NCI-H146 treated with DMSO at 0.1 percent for 48 hours (cell line): Measurements from ENCODE around the gene TTC27.
"Not testable (repeated sequence)": the region's sequence is repeated elsewhere in the genome, so short reads cannot be mapped to it uniquely, and the experiment has no call there.

Source experiments
- DNase-seq: peaks from one replicate; lab custom pipeline; 2025; ENCODE audit not compliant: unreplicated experiment; lab: John Stamatoyannopoulos, UW

The TTC27 gene

GRCh38 chr2:32718752-32719151 lies 90.9 kb downstream of the TTC27 start:
- no peak for DNase-seq

GRCh38 chr2:32719430-32719829 lies 91.6 kb downstream of the TTC27 start:
- no peak for DNase-seq

GRCh38 chr2:32719933-32720716 lies 92.3 kb downstream of the TTC27 start:
- DNase-seq: no peak

- no peak for DNase-seq
These were observed 92.9 kb downstream of the TTC27 start for GRCh38 chr2:32720771-32721170.

GRCh38 chr2:32721376-32721775 lies 93.5 kb downstream of the TTC27 start:
- no peak for DNase-seq

- DNase-seq: no peak
These were observed 95.7 kb downstream of the TTC27 start for GRCh38 chr2:32723467-32724079.

- DNase-seq: not testable (repeated sequence)
These were observed 98.8 kb downstream of the TTC27 start for GRCh38 chr2:32726678-32727077.

GRCh38 chr2:32727157-32727556 lies 99.3 kb downstream of the TTC27 start:
- DNase-seq: no peak

- not testable (repeated sequence) for DNase-seq
These were observed 103.1 kb downstream of the TTC27 start for GRCh38 chr2:32730958-32731357.

GRCh38 chr2:32732120-32732519 lies 104.3 kb downstream of the TTC27 start:
- DNase-seq: no peak

- DNase-seq: no peak
These were observed 105.1 kb downstream of the TTC27 start for GRCh38 chr2:32732912-32733472.

- DNase-seq: no peak
These were observed 107.5 kb downstream of the TTC27 start for GRCh38 chr2:32735348-32735747.

GRCh38 chr2:32738939-32739338 lies 111.1 kb downstream of the TTC27 start:
- no peak for DNase-seq

- DNase-seq: no peak
These were observed 111.8 kb downstream of the TTC27 start for GRCh38 chr2:32739664-32740063.

- no peak for DNase-seq
These were observed 113.7 kb downstream of the TTC27 start for GRCh38 chr2:32741575-32741974.

GRCh38 chr2:32742376-32742775 lies 114.5 kb downstream of the TTC27 start:
- DNase-seq: no peak

- DNase-seq: no peak
These were observed 115.8 kb downstream of the TTC27 start for GRCh38 chr2:32743480-32744236.

GRCh38 chr2:32745191-32745590 lies 117.3 kb downstream of the TTC27 start:
- no peak for DNase-seq

GRCh38 chr2:32745675-32746074 lies 117.8 kb downstream of the TTC27 start:
- DNase-seq: no peak

GRCh38 chr2:32746669-32747068 lies 118.8 kb downstream of the TTC27 start:
- no peak for DNase-seq

- DNase-seq: no peak
These were observed 120.3 kb downstream of the TTC27 start for GRCh38 chr2:32748158-32748557.

GRCh38 chr2:32750880-32751279 lies 123.0 kb downstream of the TTC27 start:
- no peak for DNase-seq
